HepG2 (cell line): ENCODE data around the gene HDGFL2. TPM values are rescaled to one million over a fixed set of nuclear protein-coding genes. Genes with fewer than 3 reads are reported as not detected.

ENCODE experiments used
- HNRNPK ChIP-seq: fragments of 200-400 bp; formaldehyde crosslinking; IDR thresholded peaks from 2 replicates; pipeline ENCODE4 v1.6.1; 2018; ENCODE audit warnings: low read length, low read depth, moderate library complexity, mild to moderate bottlenecking; ENCODE audit not compliant: poor library complexity, severe bottlenecking
- PATZ1 ChIP-seq: sonication (generic); formaldehyde crosslinking; IDR thresholded peaks from 2 replicates; pipeline ENCODE4 v1.4.0; 2020; ENCODE audit warnings: missing genetic modification reagents
- POLR2AphosphoS5 ChIP-seq: IDR thresholded peaks from 2 replicates; pipeline ENCODE4 v1.6.1; 2012; ENCODE audit warnings: low read depth, low read length
- ZNF180 ChIP-seq: sonication (generic); formaldehyde crosslinking; IDR thresholded peaks from 2 replicates; pipeline ENCODE4 v1.4.0; 2020; ENCODE audit warnings: low read depth, missing genetic modification reagents, borderline replicate concordance
- ZNF280D ChIP-seq: sonication (generic); formaldehyde crosslinking; IDR thresholded peaks from 2 replicates; pipeline ENCODE4 v1.5.1; 2020; ENCODE audit warnings: mild to moderate bottlenecking, missing genetic modification reagents
- ZNF484 ChIP-seq: sonication (generic); formaldehyde crosslinking; IDR thresholded peaks from 2 replicates; pipeline ENCODE4 v1.5.1; 2020; ENCODE audit warnings: mild to moderate bottlenecking, low read depth, missing genetic modification reagents, borderline replicate concordance
- ZNF598 ChIP-seq: sonication (generic); formaldehyde crosslinking; IDR thresholded peaks from 2 replicates; pipeline ENCODE4 v1.5.1; 2020; ENCODE audit warnings: mild to moderate bottlenecking, missing genetic modification reagents, borderline replicate concordance
- polyA plus RNA-seq, 8 experiments: library from polyadenylated mRNA; depleted of rRNA in 3 of 8; stranded (reverse) in 7 of 8; unstranded in 1 of 8; fragments of >200 nt; fragmentation: Illumina TruSeq in 4 of 8; extraction: Trizol in 4 of 8; gene quantifications; 2 replicates each; pipeline versions ENCODE4 v1.2.1 to v1.2.3, GENCODE V29; 2011 to 2016; ENCODE audit warnings: low read depth in 4 of 8, missing spikeins in 1 of 8, mixed read lengths in 1 of 8; ENCODE audit not compliant: insufficient read depth in 1 of 8
- total RNA-seq, 5 experiments: library from RNA; depleted of rRNA; stranded (reverse); fragments of >200 nt; fragmentation: Illumina TruSeq; extraction: Trizol; gene quantifications; 2 replicates each; pipeline ENCODE4 v1.2.3, GENCODE V29; 2016; ENCODE audit warnings: low read depth in 1 of 5
- TF ChIP-seq, protein P1 (sequence below): sonication (generic); formaldehyde crosslinking; IDR thresholded peaks from 2 replicates; pipeline ENCODE4 v1.4.0; 2020; ENCODE audit warnings: missing genetic modification reagents, borderline replicate concordance

The HDGFL2 gene
- total and polyA plus RNA-seq, 2 of the 13 experiments (the other 11 are each of a cell fraction or from before 2014, with no cell fraction given) = 20.0 to 51.1 TPM

DNA sequence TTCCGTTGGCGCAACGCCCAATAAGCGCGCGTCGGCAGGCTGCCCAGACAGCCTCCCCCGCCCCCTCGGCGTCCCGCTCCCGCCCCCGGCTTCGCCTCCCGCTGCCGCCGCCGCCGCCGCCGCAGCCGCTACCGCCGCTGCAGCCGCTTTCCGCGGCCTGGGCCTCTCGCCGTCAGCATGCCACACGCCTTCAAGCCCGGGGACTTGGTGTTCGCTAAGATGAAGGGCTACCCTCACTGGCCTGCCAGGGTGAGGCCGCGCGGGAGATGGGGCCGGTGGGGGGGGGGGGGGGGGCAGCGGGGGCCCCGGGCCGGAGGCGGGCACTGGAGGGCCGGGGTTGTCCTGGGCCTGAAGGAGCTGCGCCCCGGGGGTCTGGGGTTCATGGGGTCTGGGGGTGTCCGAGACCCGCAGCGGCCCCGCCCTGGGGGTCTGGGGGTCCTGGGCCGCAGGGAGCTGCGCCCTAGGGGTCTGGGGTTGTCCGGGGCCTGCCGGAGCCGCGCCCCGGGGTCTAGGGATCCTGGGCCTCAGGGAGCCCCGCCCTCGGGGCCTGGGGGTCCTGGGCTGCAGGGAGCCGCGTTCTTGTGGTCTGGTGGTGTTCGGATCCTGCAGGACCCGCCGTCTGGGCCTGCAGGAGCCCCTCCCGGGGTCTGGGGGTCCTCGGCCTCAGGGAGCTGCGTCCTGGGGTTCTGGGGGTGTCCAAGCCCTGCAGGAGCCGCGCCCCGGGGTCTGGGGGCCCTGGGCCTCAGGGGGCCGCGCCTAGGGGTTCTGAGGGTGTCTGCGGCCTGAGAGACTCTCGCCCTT is at the start of gene HDGFL2 (continued):
- TF ChIP-seq PATZ1 (CRISPR knock-in tag) (peak; percentile 15; the same call in 1 of the 2 replicates), POLR2AphosphoS5 (peak; percentile 27; the same call in 1 of the 2 replicates), ZNF180 (CRISPR knock-in tag) (no peak), ZNF484 (CRISPR knock-in tag) (no peak), ZNF280D (CRISPR knock-in tag) (0 out of 2 replicates have a peak, but pooled peaks have one; percentile 30), HNRNPK (peak; percentile 24), ZNF598 (CRISPR knock-in tag) (no peak)
- TF ChIP-seq, protein P1, sequence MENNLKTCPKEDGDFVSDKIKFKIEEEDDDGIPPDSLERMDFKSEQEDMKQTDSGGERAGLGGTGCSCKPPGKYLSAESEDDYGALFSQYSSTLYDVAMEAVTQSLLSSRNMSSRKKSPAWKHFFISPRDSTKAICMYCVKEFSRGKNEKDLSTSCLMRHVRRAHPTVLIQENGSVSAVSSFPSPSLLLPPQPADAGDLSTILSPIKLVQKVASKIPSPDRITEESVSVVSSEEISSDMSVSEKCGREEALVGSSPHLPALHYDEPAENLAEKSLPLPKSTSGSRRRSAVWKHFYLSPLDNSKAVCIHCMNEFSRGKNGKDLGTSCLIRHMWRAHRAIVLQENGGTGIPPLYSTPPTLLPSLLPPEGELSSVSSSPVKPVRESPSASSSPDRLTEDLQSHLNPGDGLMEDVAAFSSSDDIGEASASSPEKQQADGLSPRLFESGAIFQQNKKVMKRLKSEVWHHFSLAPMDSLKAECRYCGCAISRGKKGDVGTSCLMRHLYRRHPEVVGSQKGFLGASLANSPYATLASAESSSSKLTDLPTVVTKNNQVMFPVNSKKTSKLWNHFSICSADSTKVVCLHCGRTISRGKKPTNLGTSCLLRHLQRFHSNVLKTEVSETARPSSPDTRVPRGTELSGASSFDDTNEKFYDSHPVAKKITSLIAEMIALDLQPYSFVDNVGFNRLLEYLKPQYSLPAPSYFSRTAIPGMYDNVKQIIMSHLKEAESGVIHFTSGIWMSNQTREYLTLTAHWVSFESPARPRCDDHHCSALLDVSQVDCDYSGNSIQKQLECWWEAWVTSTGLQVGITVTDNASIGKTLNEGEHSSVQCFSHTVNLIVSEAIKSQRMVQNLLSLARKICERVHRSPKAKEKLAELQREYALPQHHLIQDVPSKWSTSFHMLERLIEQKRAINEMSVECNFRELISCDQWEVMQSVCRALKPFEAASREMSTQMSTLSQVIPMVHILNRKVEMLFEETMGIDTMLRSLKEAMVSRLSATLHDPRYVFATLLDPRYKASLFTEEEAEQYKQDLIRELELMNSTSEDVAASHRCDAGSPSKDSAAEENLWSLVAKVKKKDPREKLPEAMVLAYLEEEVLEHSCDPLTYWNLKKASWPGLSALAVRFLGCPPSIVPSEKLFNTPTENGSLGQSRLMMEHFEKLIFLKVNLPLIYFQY (CRISPR knock-in tag) = no peak
